IPS DF 6.9 (cell line): ENCODE data around the gene HNRNPUL1.

Experiments used
- DNase-seq: peaks from one replicate; pipeline ENCODE4 v3.0.0-alpha.2; 2013; ENCODE audit warnings: low read depth, low spot score
- H3K27ac ChIP-seq: one replicate; pipeline ENCODE4 v1.5.1; 2013; ENCODE audit warnings: low read length, control low read depth
- H3K27me3 ChIP-seq: 2 replicates; pipeline ENCODE4 v1.6.1; 2013; ENCODE audit warnings: mild to moderate bottlenecking, low read length; ENCODE audit not compliant: control insufficient read depth, insufficient read depth
- H3K36me3 ChIP-seq: 2 replicates; pipeline ENCODE4 v1.6.1; 2013; ENCODE audit warnings: low read length; ENCODE audit not compliant: control insufficient read depth, insufficient read depth
- H3K4me1 ChIP-seq: 2 replicates; pipeline ENCODE4 v1.6.1; 2013; ENCODE audit warnings: low read length; ENCODE audit not compliant: control insufficient read depth, insufficient read depth
- H3K4me3 ChIP-seq: 2 replicates; pipeline ENCODE4 v1.5.1; 2013; ENCODE audit warnings: mild to moderate bottlenecking, low read length
- H3K9me3 ChIP-seq: 2 replicates; pipeline ENCODE4 v1.6.1; 2013; ENCODE audit warnings: low read length, inconsistent platforms; ENCODE audit not compliant: control insufficient read depth, insufficient read depth
- WGBS: extraction: QIAGEN DNeasy Blood & Tissue Kit; methylation state at CpG from one replicate; pipeline ENCODE4 v1.1.7; 2013; ENCODE audit warnings: mixed read lengths, missing lambda C conversion rate; ENCODE audit not compliant: insufficient read length, insufficient coverage; 5-methylcytosine and 5-hydroxymethylcytosine counted together

Gene HNRNPUL1

DNA sequence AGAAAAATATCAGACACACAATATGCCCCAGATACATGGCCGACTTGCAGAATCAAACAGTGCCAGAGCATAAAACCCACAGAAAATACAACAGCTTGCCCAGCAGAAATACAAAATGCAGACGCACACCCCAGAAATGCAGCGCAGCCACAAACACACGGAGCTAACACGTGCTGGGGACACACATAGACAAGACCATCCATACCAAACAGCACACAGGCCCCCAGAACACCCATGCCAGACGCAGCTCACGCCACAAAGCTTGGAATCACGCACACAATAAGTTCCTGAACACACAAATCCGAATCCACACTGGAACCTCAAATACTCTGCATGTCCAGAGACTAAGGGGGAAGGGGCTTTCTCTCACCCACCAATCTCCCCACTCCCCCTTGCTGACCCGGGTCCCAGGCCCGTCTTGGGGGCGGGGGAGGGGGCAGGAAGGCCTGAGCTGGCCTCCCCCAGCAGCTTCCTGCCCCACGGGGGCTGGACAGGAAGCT is 63.0 kb downstream of the HNRNPUL1 start:
- peaks cover 23% of the 10 kb centered on the region for H3K4me1 ChIP-seq
- DNase-seq: no peak
- no CpG with 5 or more reads among the region's 13 CpGs for WGBS
- H3K4me3 ChIP-seq: no peak overlapping the region
- H3K27ac ChIP-seq: no peak overlapping the region
- no peaks in the 10 kb centered on the region for H3K36me3 ChIP-seq
- H3K27me3 ChIP-seq: no peaks in the 10 kb centered on the region
- no peaks in the 10 kb centered on the region for H3K9me3 ChIP-seq

DNA sequence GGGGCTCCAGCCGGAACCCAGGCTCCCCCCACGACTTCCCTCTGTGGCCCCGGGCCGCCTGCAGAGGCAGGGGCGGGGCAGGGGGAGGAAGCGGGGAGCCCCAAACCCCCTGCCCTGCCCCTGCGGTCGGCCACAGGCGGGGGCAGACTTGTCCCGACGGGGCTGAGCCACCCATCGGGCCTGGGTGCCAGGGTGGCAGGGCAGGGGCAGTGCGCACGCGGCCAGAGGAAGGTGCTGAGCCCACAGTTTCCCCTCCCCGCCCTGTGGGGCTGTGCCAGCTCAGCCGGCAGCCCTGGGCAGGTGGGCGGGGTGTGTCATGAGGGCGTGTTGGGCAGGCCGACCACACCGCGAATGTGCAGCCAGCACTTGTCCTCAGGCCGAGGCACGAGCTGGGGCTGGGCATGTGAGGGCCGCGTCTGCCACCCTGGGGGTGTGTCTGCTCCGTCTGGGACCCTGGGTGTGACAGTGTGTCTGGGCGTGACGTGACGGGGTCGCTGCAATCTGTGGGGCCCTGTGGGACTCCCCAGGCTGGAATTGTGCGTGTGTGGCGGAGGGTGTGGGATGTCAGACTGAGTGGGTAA is 63.5 kb downstream of the HNRNPUL1 start:
- Histone ChIP-seq H3K4me3 (no peak overlapping the region), H3K27me3 (no peaks in the 10 kb centered on the region), H3K4me1 (peaks cover 23% of the 10 kb centered on the region), H3K27ac (no peak overlapping the region), H3K36me3 (no peaks in the 10 kb centered on the region), H3K9me3 (no peaks in the 10 kb centered on the region)
- no CpG with 5 or more reads among the region's 33 CpGs for WGBS
- DNase-seq: no peak

DNA sequence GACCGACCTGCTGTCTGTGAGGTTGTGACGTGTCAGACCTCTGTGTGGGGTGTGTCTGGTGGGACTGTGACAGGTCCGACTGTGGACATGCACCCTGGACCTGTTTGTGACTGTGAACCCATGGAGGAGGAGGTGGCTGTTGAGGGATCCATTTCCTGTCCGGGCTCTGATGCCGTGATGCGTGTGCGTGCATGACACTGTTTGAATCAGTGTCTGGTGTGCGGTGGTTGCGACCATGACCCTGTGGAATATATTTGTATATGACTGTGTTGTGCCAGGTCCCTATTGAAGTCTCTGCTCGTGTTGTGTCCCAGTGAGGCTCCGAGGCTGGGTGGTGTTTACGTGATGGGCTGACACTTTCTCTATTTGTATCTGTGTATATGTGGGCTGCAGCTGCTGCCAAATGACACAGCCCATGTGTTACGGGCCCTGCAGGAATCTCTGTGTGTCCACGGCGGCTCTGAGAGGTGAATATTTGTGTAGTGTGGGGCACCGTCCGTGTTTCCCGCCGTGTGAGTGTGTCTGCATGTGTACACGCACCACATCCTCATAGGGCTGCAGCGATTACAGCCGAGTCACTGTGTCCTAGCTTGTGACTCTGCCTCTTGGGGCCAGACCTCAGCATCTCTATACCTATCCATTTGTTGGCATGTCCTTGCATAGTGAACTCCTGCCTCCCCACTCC is 64.1 kb downstream of the HNRNPUL1 start:
- Histone ChIP-seq H3K36me3 (no peaks in the 10 kb centered on the region), H3K27me3 (no peaks in the 10 kb centered on the region), H3K9me3 (no peaks in the 10 kb centered on the region), H3K4me1 (peaks cover 20% of the 10 kb centered on the region), H3K4me3 (no peak overlapping the region), H3K27ac (no peak overlapping the region)
- no CpG with 5 or more reads among the region's 22 CpGs for WGBS
- DNase-seq: no peak

DNA sequence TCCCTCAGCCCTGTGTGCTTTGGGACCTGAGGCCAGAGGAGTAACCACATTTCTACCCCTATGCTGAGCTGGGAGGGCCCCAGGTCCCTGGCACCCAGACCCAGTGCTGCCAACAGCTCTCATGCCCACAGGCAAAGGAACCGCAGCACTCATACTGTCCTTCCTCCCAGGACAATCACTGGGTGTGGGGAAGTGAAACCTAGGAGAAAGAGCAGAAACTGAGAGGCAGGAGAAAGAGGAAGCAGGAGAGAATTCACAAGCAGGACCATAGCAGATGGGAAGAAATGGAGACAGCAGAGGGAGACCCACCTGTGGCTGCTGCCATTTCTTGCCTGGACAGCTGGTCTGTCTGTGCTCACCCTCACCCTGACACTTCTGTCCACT is 64.7 kb downstream of the HNRNPUL1 start:
- DNase-seq: no peak
- no CpG with 5 or more reads among the region's 1 CpG for WGBS
- H3K36me3 ChIP-seq: no peaks in the 10 kb centered on the region
- H3K27ac ChIP-seq: no peak overlapping the region
- H3K4me1 ChIP-seq: peaks cover 19% of the 10 kb centered on the region
- no peaks in the 10 kb centered on the region for H3K27me3 ChIP-seq
- no peak overlapping the region for H3K4me3 ChIP-seq
- H3K9me3 ChIP-seq: no peaks in the 10 kb centered on the region

DNA sequence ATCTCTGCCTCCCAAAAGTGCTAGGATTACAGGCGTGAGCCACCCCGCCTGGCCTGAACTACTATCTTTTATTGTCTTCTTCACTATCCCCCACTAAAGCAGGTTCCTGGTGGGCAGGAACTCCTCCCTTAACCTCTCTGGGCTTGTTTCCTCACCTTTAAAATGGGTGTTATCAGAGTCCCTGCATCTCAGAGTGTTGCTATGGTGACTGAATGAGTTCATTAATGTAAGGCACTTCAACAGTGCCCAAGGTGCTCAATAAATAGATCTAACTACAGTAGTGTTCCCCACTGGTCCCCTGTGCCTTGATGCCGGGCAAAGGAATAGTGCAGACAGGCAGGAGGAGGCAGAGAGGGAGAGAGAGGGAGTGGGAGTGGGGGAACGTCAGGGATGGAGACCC is 66.3 kb downstream of the HNRNPUL1 start:
- no CpG with 5 or more reads among the region's 4 CpGs for WGBS
- no peak for DNase-seq
- H3K4me3 ChIP-seq: no peak overlapping the region
- no peaks in the 10 kb centered on the region for H3K9me3 ChIP-seq
- H3K36me3 ChIP-seq: no peaks in the 10 kb centered on the region
- H3K4me1 ChIP-seq: peaks cover 15% of the 10 kb centered on the region
- H3K27ac ChIP-seq: no peak overlapping the region
- no peaks in the 10 kb centered on the region for H3K27me3 ChIP-seq

DNA sequence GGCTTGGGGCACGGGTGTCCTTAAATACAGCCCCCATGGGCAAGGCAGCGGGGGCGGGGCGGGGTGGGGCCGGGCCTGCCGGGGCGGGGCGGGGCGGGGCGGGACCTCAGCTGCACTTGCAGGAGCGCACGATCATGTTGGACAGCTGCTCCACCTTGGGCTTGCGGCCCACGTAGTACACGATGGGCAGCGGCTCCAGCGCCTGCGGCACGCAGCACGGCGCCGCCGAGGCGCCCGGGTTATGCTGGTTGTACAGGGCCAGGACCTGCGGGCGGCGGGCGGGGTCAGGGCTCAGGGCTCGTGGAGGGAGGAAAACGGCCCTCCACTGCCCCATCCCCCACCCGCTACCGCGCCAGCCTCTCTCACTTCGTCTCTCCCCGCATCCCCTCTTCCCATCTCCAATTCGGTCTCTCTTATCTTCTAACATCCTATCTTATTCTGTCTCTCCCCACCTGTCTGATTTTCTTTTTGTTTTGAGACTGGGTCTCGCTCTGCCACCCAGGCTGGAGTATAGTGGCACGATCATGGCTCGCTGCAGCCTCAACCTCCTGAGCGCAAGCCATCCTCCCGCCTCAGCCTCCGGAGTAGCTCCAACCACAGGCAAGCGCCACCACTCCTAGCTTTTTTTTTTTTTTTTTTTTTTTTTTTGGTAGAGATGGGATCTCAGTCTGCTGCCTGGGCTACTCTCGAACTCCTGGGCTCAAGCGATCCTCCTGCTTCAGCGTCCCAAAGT is 66.9 kb downstream of the HNRNPUL1 start:
- no peak for DNase-seq
- no peaks in the 10 kb centered on the region for H3K36me3 ChIP-seq
- peak overlapping the region; percentile 30; the same call in 1 of the 2 replicates for H3K4me3 ChIP-seq
- WGBS: no CpG with 5 or more reads among the region's 47 CpGs
- H3K9me3 ChIP-seq: no peaks in the 10 kb centered on the region
- H3K4me1 ChIP-seq: peaks cover 13% of the 10 kb centered on the region
- H3K27me3 ChIP-seq: no peaks in the 10 kb centered on the region
- H3K27ac ChIP-seq: no peak overlapping the region

DNA sequence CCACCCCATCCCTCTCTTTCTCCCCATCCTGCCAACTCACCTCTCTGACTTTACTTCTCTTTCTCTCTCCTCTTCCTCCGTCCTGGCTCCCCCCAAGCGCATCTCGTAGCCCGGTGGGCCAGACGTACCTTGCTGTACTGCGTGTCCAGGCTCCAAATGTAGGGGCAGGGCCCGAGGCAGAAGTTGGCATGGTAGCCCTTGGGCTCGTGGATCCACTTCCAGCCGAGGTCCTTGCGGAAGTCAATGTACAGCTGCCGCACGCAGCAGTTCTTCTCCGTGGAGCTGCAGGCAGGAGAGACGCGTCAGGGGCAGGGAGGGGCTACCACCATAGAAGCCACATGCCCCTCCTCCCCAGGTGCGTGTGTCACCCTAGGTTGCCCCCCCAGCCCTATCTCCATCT is 67.8 kb downstream of the HNRNPUL1 start:
- H3K4me1 ChIP-seq: peaks cover 9% of the 10 kb centered on the region
- H3K4me3 ChIP-seq: no peak overlapping the region
- WGBS: 100% methylated on average over 1 of the region's 16 CpGs
- H3K36me3 ChIP-seq: no peaks in the 10 kb centered on the region
- H3K27me3 ChIP-seq: no peaks in the 10 kb centered on the region
- no peak overlapping the region for H3K27ac ChIP-seq
- H3K9me3 ChIP-seq: no peaks in the 10 kb centered on the region
- DNase-seq: no peak

DNA sequence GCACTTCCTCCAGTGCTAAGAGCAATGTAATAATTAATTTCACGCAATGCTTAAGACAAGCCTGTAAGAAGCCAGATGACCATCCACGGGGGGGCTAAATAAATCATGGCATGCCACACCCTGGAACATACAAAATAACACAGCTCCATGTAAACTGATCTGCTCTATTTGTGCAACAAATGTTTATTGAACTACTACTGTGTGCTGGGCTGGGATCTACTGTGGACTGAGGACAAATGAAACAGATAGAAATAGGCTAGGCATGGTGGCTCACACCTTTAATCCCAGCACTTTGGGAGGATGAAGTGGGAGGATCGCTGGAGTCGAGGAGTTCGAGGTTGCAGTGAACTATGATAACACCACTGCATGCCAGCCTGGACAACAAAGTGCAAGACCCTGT is 68.3 kb downstream of the HNRNPUL1 start:
- Histone ChIP-seq H3K4me3 (no peak overlapping the region), H3K9me3 (no peaks in the 10 kb centered on the region), H3K27me3 (no peaks in the 10 kb centered on the region), H3K27ac (no peak overlapping the region), H3K4me1 (peaks cover 5% of the 10 kb centered on the region), H3K36me3 (no peaks in the 10 kb centered on the region)
- WGBS: no CpG with 5 or more reads among the region's 5 CpGs
- DNase-seq: no peak

DNA sequence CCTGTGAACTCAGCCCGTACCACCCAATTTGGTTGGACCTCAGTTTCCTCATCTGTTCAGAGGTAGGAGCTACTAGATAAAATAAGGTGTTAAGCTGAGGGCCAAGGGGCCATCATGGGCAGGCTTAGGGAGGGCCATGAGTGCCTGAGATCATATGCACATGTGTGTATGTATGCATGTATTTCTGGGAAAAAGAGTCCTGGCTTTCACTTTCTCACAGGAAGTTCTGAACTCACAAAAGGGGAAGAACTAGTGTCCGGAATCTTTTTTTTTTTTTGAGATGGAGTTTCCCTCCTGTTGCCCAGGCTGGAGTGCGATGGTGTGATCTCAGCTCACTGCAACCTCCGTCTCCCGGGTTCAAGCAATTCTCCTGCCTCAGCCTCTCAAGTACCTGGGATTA is 70.6 kb downstream of the HNRNPUL1 start:
- Histone ChIP-seq H3K36me3 (no peaks in the 10 kb centered on the region), H3K27ac (no peak overlapping the region), H3K4me1 (no peaks in the 10 kb centered on the region), H3K9me3 (no peaks in the 10 kb centered on the region), H3K27me3 (no peaks in the 10 kb centered on the region), H3K4me3 (no peak overlapping the region)
- WGBS: no CpG with 5 or more reads among the region's 5 CpGs
- DNase-seq: no peak

DNA sequence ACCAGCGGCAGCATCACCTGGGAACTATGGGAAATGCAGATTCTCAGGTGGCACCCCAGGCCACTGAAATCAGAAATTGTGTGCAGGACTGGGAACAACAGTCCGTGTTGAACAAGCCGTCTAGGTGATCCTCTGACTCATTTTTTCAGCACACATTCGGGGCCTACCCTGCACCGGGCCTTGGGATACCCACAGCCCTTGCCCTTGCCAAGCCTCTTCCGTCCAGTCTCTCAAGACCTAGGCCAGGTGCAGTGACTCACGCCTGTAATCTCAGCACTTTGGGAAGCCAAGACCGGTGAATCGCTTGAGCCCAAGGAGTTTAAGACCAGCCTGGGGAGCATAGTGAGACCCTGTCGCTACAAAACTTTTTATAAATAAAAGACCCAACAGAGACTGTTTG is 71.3 kb downstream of the HNRNPUL1 start:
- no peaks in the 10 kb centered on the region for H3K27me3 ChIP-seq
- no peaks in the 10 kb centered on the region for H3K4me1 ChIP-seq
- no CpG with 5 or more reads among the region's 10 CpGs for WGBS
- no peaks in the 10 kb centered on the region for H3K36me3 ChIP-seq
- no peaks in the 10 kb centered on the region for H3K9me3 ChIP-seq
- no peak for DNase-seq
- no peak overlapping the region for H3K27ac ChIP-seq
- H3K4me3 ChIP-seq: no peak overlapping the region
